K562 (cell line): ENCODE measurements around the gene FAM50B. TPM values are rescaled to one million over a fixed set of nuclear protein-coding genes. Genes with fewer than 3 reads are reported as not detected.

Experiments
- BMI1 ChIP-seq: fragments of 150-350 bp; IDR thresholded peaks from 2 replicates; pipeline ENCODE4 v1.6.1; 2014; ENCODE audit warnings: low read length
- GATAD2A ChIP-seq: fragments of 450-650 bp; IDR thresholded peaks from 2 replicates; pipeline ENCODE4 v1.6.1; 2017
- PML ChIP-seq: IDR thresholded peaks from 2 replicates; pipeline ENCODE4 v1.6.1; 2012; ENCODE audit warnings: low read length, inconsistent platforms
- ZNF644 ChIP-seq: fragments of 200-800 bp; sonication (Bioruptor generic); IDR thresholded peaks from 2 replicates; pipeline ENCODE4 v1.6.1; 2016; ENCODE audit warnings: low read depth, missing genetic modification characterization, missing compliant biosample characterization
- polyA plus RNA-seq, 8 experiments: library from polyadenylated mRNA; depleted of rRNA in 4 of 8; stranded (reverse) in 5 of 8; unstranded in 3 of 8; fragments of >200 nt; fragmentation: Nextera tagmentation in 2 of 8; fragmentation: Illumina TruSeq in 1 of 8; extraction: Ambion mirVana in 2 of 8; extraction: Trizol in 1 of 8; gene quantifications; 2 replicates each; pipeline versions ENCODE4 v1.2.1 to v1.2.3, GENCODE V29; 2011 to 2014; ENCODE audit warnings: inconsistent platforms in 1 of 8, missing spikeins in 1 of 8
- total RNA-seq, 7 experiments: library from RNA; depleted of rRNA in 6 of 7; stranded (reverse); fragments of >200 nt in 6 of 7; fragmentation: Illumina TruSeq in 2 of 7; extraction: Trizol in 2 of 7; gene quantifications; 2 replicates each; pipeline versions ENCODE4 v1.2.1 to v1.2.3, GENCODE V29; 2011 to 2021; ENCODE audit warnings: low replicate concordance in 1 of 7
- TF ChIP-seq, protein P1 (sequence below): IDR thresholded peaks from 2 replicates; pipeline ENCODE4 v1.6.1; 2012; ENCODE audit warnings: low read depth, low read length, improper control_type of control experiment, borderline replicate concordance
- TF ChIP-seq, protein P2 (sequence below): sonication (generic); formaldehyde crosslinking; IDR thresholded peaks from 2 replicates; pipeline ENCODE4 v1.8.1; 2023; ENCODE audit warnings: missing genetic modification reagents, mild to moderate bottlenecking, borderline replicate concordance

Gene FAM50B
- total and polyA plus RNA-seq, 9 of the 15 experiments (the other 6 are each of a cell fraction or from before 2014, with no cell fraction given) = 0.09 to 0.16 (median 0.13) TPM; not detected in 6

DNA sequence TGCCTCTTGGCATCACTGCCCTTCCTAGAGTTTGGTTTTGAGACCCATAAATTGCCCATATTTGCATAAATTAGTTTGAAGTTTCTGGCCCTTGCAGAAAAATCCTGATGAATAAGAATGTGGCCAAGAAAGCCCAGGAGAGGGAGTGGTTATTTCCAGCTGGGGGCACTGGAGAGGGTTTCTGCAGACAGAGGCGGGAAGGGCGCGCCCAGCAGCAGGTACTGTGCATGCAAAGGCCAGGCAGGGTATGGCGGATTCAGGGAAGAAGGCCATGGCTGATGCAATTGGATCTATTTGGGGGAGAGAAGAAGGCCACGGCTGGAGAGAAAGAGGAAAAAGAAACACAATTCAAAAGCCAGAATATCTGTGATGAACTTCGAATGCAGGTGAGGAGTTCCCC lies 49.5 kb upstream of the FAM50B start (continued):
- TF ChIP-seq, protein P1, sequence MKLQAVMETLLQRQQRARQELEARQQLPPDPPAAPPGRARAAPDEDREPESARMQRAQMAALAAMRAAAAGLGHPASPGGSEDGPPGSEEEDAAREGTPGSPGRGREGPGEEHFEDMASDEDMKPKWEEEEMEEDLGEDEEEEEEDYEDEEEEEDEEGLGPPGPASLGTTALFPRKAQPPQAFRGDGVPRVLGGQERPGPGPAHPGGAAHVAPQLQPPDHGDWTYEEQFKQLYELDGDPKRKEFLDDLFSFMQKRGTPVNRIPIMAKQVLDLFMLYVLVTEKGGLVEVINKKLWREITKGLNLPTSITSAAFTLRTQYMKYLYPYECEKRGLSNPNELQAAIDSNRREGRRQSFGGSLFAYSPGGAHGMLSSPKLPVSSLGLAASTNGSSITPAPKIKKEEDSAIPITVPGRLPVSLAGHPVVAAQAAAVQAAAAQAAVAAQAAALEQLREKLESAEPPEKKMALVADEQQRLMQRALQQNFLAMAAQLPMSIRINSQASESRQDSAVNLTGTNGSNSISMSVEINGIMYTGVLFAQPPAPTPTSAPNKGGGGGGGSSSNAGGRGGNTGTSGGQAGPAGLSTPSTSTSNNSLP = no peak
- TF ChIP-seq BMI1 (no peak), GATAD2A (no peak), ZNF644 (tag) (no peak), PML (no peak)
- TF ChIP-seq, protein P2, sequence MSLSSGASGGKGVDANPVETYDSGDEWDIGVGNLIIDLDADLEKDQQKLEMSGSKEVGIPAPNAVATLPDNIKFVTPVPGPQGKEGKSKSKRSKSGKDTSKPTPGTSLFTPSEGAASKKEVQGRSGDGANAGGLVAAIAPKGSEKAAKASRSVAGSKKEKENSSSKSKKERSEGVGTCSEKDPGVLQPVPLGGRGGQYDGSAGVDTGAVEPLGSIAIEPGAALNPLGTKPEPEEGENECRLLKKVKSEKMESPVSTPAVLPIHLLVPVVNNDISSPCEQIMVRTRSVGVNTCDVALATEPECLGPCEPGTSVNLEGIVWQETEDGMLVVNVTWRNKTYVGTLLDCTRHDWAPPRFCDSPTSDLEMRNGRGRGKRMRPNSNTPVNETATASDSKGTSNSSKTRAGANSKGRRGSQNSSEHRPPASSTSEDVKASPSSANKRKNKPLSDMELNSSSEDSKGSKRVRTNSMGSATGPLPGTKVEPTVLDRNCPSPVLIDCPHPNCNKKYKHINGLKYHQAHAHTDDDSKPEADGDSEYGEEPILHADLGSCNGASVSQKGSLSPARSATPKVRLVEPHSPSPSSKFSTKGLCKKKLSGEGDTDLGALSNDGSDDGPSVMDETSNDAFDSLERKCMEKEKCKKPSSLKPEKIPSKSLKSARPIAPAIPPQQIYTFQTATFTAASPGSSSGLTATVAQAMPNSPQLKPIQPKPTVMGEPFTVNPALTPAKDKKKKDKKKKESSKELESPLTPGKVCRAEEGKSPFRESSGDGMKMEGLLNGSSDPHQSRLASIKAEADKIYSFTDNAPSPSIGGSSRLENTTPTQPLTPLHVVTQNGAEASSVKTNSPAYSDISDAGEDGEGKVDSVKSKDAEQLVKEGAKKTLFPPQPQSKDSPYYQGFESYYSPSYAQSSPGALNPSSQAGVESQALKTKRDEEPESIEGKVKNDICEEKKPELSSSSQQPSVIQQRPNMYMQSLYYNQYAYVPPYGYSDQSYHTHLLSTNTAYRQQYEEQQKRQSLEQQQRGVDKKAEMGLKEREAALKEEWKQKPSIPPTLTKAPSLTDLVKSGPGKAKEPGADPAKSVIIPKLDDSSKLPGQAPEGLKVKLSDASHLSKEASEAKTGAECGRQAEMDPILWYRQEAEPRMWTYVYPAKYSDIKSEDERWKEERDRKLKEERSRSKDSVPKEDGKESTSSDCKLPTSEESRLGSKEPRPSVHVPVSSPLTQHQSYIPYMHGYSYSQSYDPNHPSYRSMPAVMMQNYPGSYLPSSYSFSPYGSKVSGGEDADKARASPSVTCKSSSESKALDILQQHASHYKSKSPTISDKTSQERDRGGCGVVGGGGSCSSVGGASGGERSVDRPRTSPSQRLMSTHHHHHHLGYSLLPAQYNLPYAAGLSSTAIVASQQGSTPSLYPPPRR (CRISPR knock-in tag) = no peak
